Endothelial cell of umbilical vein (primary cell): Measurements from ENCODE around the gene FAM241B. TPM values are rescaled to one million over a fixed set of nuclear protein-coding genes. Genes with fewer than 3 reads are reported as not detected.

Experiments
- BruUV-seq: library from RNA; stranded (reverse); fragments of 400-500 nt; replicated peaks from 2 replicates; lab custom pipeline; 2021; lab: Mats Ljungman, UMichigan
- CTCF ChIA-PET: fragments of 300-600, 350-600 bp; sonication (Branson Sonifier 250); formaldehyde crosslinking; loops from one replicate; lab custom pipeline; 2021; ENCODE audit warnings: antibody characterized with exemption, inconsistent platforms; lab: Charles Lee
- POLR2A ChIA-PET: fragments of 300-600, 350-600 bp; sonication (Branson Sonifier 250); formaldehyde crosslinking; loops from one replicate; lab custom pipeline; 2021; ENCODE audit warnings: antibody characterized with exemption, inconsistent platforms; lab: Charles Lee
- DNase-seq: peaks from one replicate; pipeline ENCODE4 v3.0.0-alpha.2; 2011; ENCODE audit warnings: low read depth, low spot score
- FAIRE-seq: peaks from 2 replicates; lab custom pipeline; 2011; peaks lifted over from hg19 to GRCh38; lab: Jason Lieb, UNC
- H2AFZ ChIP-seq: 2 replicates; pipeline ENCODE4 v1.6.0; 2012; ENCODE audit warnings: low read depth, low read length, control low read depth, inconsistent platforms
- H3K27ac ChIP-seq: 2 replicates; pipeline ENCODE4 v1.5.1; 2011; ENCODE audit warnings: low read depth, mild to moderate bottlenecking, control low read depth, low read length, moderate library complexity; ENCODE audit not compliant: insufficient read depth
- H3K27me3 ChIP-seq, 2 experiments: 2 replicates each; pipeline versions ENCODE4 v1.6.0 to v1.6.1; 2011; ENCODE audit warnings: low read length in 2 of 2, mixed read lengths in 1 of 2; ENCODE audit not compliant: control insufficient read depth in 2 of 2, insufficient read depth in 2 of 2
- H3K36me3 ChIP-seq, 2 experiments: 2 replicates in 1 of 2; 3 replicates in 1 of 2; pipeline ENCODE4 v1.5.1; 2011; ENCODE audit warnings: low read length in 2 of 2, mild to moderate bottlenecking in 1 of 2, moderate library complexity in 1 of 2; ENCODE audit not compliant: control insufficient read depth in 2 of 2, insufficient read depth in 2 of 2; ENCODE audit errors: extremely low read depth in 1 of 2
- H3K4me1 ChIP-seq: 3 replicates; pipeline ENCODE4 v1.5.1; 2011; ENCODE audit warnings: mild to moderate bottlenecking, low read length; ENCODE audit not compliant: control insufficient read depth, insufficient read depth; ENCODE audit errors: extremely low read depth
- H3K4me2 ChIP-seq: 2 replicates; pipeline ENCODE4 v1.6.1; 2011; ENCODE audit warnings: low read length, control low read depth, mixed read lengths; ENCODE audit not compliant: insufficient read depth
- H3K4me3 ChIP-seq, 3 experiments: fragments of 200-600 bp in 1 of 3; sonication (generic), shearing (Covaris generic) in 1 of 3; replicated peaks in 1 of 3; 2 replicates each; pipeline ENCODE4 v1.5.1; 2011 to 2016; ENCODE audit warnings: control low read depth in 3 of 3, low read length in 3 of 3, mild to moderate bottlenecking in 2 of 3, inconsistent platforms in 1 of 3, low read depth in 1 of 3, moderate library complexity in 1 of 3; ENCODE audit not compliant: insufficient read depth in 1 of 3
- H3K79me2 ChIP-seq: 2 replicates; pipeline ENCODE4 v1.6.0; 2012; ENCODE audit warnings: low read length, inconsistent platforms; ENCODE audit not compliant: control insufficient read depth, insufficient read depth
- H3K9ac ChIP-seq: replicated peaks from 2 replicates; pipeline ENCODE3; 2011; ENCODE audit warnings: low read length, control low read depth; ENCODE audit not compliant: insufficient read depth; ENCODE audit errors: extremely low read depth
- H3K9me1 ChIP-seq: replicated peaks from 3 replicates; pipeline ENCODE4 v1.6.0; 2011; ENCODE audit warnings: mild to moderate bottlenecking, low read length; ENCODE audit not compliant: control insufficient read depth, insufficient read depth; ENCODE audit errors: extremely low read depth
- H3K9me3 ChIP-seq: replicated peaks from 2 replicates; pipeline ENCODE4 v1.5.1; 2012; ENCODE audit warnings: low read length, inconsistent platforms; ENCODE audit not compliant: control insufficient read depth, insufficient read depth
- H4K20me1 ChIP-seq: replicated peaks from 2 replicates; pipeline ENCODE3; 2011; ENCODE audit warnings: mild to moderate bottlenecking, low read length; ENCODE audit not compliant: control insufficient read depth, insufficient read depth; ENCODE audit errors: extremely low read depth
- EZH2 ChIP-seq: IDR thresholded peaks from 2 replicates; pipeline ENCODE4 v1.6.1; 2012; ENCODE audit warnings: borderline replicate concordance, low read depth, mild to moderate bottlenecking, moderate library complexity, low read length, inconsistent platforms; ENCODE audit not compliant: severe bottlenecking
- FOS ChIP-seq: IDR thresholded peaks from 2 replicates; pipeline ENCODE4 v1.6.1; 2011; ENCODE audit warnings: mild to moderate bottlenecking, low read length, moderate library complexity, borderline replicate concordance; ENCODE audit not compliant: insufficient read depth
- GATA2 ChIP-seq: IDR thresholded peaks from 2 replicates; pipeline ENCODE4 v1.7.0; 2011; ENCODE audit warnings: low read depth, mild to moderate bottlenecking, moderate library complexity, mixed read lengths, low read length; ENCODE audit not compliant: insufficient read length, insufficient read depth
- JUN ChIP-seq: IDR thresholded peaks from 2 replicates; pipeline ENCODE4 v1.6.1; 2011; ENCODE audit warnings: borderline replicate concordance, low read depth; ENCODE audit not compliant: insufficient read length, insufficient read depth
- MYC ChIP-seq: IDR thresholded peaks from one replicate; pipeline ENCODE4 v1.6.1; 2011; ENCODE audit warnings: mild to moderate bottlenecking, low read depth, low read length
- POLR2A ChIP-seq: IDR thresholded peaks from 2 replicates; pipeline ENCODE4 v1.6.1; 2012; ENCODE audit warnings: low read depth, mild to moderate bottlenecking, control low read depth, low read length
- POLR2AphosphoS5 ChIP-seq: IDR thresholded peaks from 2 replicates; pipeline ENCODE4 v1.6.1; 2012; ENCODE audit warnings: low read depth, mild to moderate bottlenecking, control low read depth, low read length, moderate library complexity; ENCODE audit not compliant: insufficient read depth
- dilution Hi-C: fragments of 300-500 bp; cut with MboI; formaldehyde crosslinking; loops from one replicate; pipeline ENCODE4 v1.15.0; 2019; ENCODE audit warnings: low sequenced_read_pairs; ENCODE audit not compliant: extremely low pct_ligation_motif_present
- intact Hi-C: fragments of 100-400 bp; cut with micrococcal nuclease; formaldehyde crosslinking; loops from one replicate; pipeline ENCODE4 v1.10.0; 2022
- polyA plus RNA-seq, 4 experiments: library from polyadenylated mRNA; depleted of rRNA in 3 of 4; stranded (reverse) in 3 of 4; unstranded in 1 of 4; fragments of >200 nt; gene quantifications; 2 replicates each; pipeline versions ENCODE4 v1.2.1 to v1.2.3, GENCODE V29; 2011 to 2012; ENCODE audit warnings: missing spikeins in 1 of 4
- total RNA-seq: library from RNA; stranded (reverse); gene quantifications from 2 replicates; pipeline ENCODE4 v1.2.3, GENCODE V29; 2021
- TF ChIP-seq, protein P1 (sequence below), 2 donors: IDR thresholded peaks; 1 replicate in 1 of 2; 2 replicates in 1 of 2; pipeline ENCODE4 v1.5.1; 2011; ENCODE audit warnings: low read length in 2 of 2, mild to moderate bottlenecking in 2 of 2, moderate library complexity in 2 of 2, control low read depth in 1 of 2, inconsistent platforms in 1 of 2, low read depth in 1 of 2; ENCODE audit not compliant: insufficient read depth in 1 of 2; ENCODE audit errors: extremely low read depth in 1 of 2
- TF ChIP-seq, protein P2 (sequence below): IDR thresholded peaks from 2 replicates; pipeline ENCODE4 v1.6.1; 2011; ENCODE audit not compliant: insufficient read depth, insufficient read length

FAM241B gene
- total and polyA plus RNA-seq, 2 donors (not counting 3 experiments of a cell fraction or from before 2014, with no cell fraction given): 0.23 TPM; not detected in 1

DNA sequence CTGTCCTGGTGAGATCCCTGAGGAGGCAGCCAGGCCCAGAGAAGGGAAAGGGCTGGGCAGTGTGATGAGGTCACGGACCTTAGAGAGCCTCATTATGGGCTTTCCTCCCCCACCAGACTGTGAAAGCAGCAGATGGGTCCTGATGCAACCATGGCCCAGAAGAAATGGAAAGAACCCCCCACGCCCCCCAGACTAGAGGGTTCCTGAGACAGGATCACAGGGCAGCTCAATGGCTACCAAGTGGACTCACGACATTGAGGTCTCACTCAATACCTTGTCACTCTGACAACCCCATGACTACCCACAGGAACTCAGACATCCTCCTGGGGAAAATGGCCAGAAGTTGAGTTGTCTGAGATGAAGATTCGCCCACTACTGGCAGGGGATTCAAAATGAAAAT, 36.7 kb downstream of the FAM241B start:
- no peak overlapping the region for H2AFZ ChIP-seq
- dilution Hi-C loops: no loop called here
- intact Hi-C loops: no loop called here
- no peaks in the 10 kb centered on the region for H3K4me1 ChIP-seq
- FAIRE-seq (no peak), DNase-seq (no peak)
- peaks cover 5 to 37% of the 10 kb centered on the region in 2 experiments for H3K27me3 ChIP-seq
- no peaks in the 10 kb centered on the region for H3K9me1 ChIP-seq
- TF ChIP-seq POLR2A (no peak), POLR2AphosphoS5 (no peak), EZH2 (no peak), JUN (no peak), MYC (no peak), GATA2 (no peak), FOS (no peak)
- TF ChIP-seq, protein P1, sequence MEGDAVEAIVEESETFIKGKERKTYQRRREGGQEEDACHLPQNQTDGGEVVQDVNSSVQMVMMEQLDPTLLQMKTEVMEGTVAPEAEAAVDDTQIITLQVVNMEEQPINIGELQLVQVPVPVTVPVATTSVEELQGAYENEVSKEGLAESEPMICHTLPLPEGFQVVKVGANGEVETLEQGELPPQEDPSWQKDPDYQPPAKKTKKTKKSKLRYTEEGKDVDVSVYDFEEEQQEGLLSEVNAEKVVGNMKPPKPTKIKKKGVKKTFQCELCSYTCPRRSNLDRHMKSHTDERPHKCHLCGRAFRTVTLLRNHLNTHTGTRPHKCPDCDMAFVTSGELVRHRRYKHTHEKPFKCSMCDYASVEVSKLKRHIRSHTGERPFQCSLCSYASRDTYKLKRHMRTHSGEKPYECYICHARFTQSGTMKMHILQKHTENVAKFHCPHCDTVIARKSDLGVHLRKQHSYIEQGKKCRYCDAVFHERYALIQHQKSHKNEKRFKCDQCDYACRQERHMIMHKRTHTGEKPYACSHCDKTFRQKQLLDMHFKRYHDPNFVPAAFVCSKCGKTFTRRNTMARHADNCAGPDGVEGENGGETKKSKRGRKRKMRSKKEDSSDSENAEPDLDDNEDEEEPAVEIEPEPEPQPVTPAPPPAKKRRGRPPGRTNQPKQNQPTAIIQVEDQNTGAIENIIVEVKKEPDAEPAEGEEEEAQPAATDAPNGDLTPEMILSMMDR (IDR thresholded peaks at IDR 0.05; ENCODE audit: extremely low read depth in 1 of 2, insufficient read depth in 1 of 2, low read depth in 1 of 2, low read length in 2 of 2): no peak
- TF ChIP-seq, protein P2, sequence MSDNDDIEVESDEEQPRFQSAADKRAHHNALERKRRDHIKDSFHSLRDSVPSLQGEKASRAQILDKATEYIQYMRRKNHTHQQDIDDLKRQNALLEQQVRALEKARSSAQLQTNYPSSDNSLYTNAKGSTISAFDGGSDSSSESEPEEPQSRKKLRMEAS: no peak
- no peak overlapping the region for H3K4me3 ChIP-seq
- H3K27ac ChIP-seq: no peak overlapping the region
- no TSS peak for BruUV-seq
- no peaks in the 10 kb centered on the region for H3K79me2 ChIP-seq
- CTCF ChIA-PET: no interaction called here
- no peaks in the 10 kb centered on the region for H3K9me3 ChIP-seq
- POLR2A ChIA-PET: no interaction called here
- no peak overlapping the region for H3K4me2 ChIP-seq
- no peaks in the 10 kb centered on the region for H4K20me1 ChIP-seq
- no peak overlapping the region for H3K9ac ChIP-seq
- no peaks in the 10 kb centered on the region for H3K36me3 ChIP-seq
